ENCODE measurements around the gene HOXD8. TPM values are rescaled to one million over a fixed set of nuclear protein-coding genes. Genes with fewer than 3 reads are reported as not detected.
A peak's percentile ranks its signal among the peaks of the same experiment; 100 is the strongest.

Gene HOXD8
- total RNA-seq, 1 experiment from 2014 or later = not detected

DNA sequence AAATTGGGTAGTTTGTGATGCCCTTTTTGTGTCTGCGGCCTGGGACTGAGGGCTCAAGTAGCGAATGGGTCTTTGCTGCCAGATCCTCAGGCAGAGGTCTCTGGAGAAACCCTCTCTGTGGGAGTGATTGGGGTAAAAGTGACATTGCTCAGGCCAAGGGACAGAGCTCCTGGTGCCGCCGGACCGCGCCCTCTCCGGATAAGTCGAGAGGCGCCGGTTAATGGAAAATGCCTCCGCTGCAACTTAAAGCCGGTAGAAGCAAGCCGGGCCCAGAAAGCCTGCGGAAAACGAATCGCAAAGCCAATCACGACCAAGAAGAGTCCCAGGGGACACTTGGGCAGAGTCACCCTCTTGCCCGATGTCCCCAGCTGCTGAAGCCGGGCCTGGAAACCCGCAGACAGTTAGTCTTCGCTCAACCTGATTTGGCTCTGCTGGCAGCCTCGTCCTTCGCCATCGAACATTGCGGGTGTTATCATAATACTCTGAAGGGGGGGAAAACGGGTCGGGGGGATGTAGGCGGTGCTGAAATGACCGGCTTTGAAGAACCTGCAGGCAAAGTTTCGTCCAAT lies 30.3 kb upstream of the HOXD8 start:
- Histone ChIP-seq H3K27ac (ENCODE audit: low read length) (no peak overlapping the region), H3K9me3 (ENCODE audit: control insufficient read depth, insufficient read depth, low read depth, low read length) (no peaks in the 10 kb centered on the region), H3K36me3 (ENCODE audit: control insufficient read depth, insufficient read depth, low read length) (no peaks in the 10 kb centered on the region), H3K4me3 (ENCODE audit: low read depth in 2 of 2, low read length in 2 of 2) (no peak overlapping the region), H3K4me1 (ENCODE audit: control insufficient read depth, insufficient read depth, low read length) (peaks cover 16% of the 10 kb centered on the region), H3K27me3 (ENCODE audit: control insufficient read depth, insufficient read depth, low read length) (peaks cover 5% of the 10 kb centered on the region)
- TF ChIP-seq, protein P1, sequence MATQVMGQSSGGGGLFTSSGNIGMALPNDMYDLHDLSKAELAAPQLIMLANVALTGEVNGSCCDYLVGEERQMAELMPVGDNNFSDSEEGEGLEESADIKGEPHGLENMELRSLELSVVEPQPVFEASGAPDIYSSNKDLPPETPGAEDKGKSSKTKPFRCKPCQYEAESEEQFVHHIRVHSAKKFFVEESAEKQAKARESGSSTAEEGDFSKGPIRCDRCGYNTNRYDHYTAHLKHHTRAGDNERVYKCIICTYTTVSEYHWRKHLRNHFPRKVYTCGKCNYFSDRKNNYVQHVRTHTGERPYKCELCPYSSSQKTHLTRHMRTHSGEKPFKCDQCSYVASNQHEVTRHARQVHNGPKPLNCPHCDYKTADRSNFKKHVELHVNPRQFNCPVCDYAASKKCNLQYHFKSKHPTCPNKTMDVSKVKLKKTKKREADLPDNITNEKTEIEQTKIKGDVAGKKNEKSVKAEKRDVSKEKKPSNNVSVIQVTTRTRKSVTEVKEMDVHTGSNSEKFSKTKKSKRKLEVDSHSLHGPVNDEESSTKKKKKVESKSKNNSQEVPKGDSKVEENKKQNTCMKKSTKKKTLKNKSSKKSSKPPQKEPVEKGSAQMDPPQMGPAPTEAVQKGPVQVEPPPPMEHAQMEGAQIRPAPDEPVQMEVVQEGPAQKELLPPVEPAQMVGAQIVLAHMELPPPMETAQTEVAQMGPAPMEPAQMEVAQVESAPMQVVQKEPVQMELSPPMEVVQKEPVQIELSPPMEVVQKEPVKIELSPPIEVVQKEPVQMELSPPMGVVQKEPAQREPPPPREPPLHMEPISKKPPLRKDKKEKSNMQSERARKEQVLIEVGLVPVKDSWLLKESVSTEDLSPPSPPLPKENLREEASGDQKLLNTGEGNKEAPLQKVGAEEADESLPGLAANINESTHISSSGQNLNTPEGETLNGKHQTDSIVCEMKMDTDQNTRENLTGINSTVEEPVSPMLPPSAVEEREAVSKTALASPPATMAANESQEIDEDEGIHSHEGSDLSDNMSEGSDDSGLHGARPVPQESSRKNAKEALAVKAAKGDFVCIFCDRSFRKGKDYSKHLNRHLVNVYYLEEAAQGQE (IDR thresholded peaks at IDR 0.05; ENCODE audit: insufficient read depth in 1 of 2, low read depth in 2 of 2, low read length in 1 of 2) = no peak
- TF ChIP-seq TCF7L2 (IDR thresholded peaks at IDR 0.05; ENCODE audit: low read depth, low read length) (no peak), SIN3A (IDR thresholded peaks at IDR 0.05; ENCODE audit: borderline replicate concordance, insufficient read depth, low read depth, low read length) (no peak), POLR2AphosphoS5 (IDR thresholded peaks at IDR 0.05; ENCODE audit: low read depth, low read length) (no peak)
- TF ChIP-seq, protein P2, sequence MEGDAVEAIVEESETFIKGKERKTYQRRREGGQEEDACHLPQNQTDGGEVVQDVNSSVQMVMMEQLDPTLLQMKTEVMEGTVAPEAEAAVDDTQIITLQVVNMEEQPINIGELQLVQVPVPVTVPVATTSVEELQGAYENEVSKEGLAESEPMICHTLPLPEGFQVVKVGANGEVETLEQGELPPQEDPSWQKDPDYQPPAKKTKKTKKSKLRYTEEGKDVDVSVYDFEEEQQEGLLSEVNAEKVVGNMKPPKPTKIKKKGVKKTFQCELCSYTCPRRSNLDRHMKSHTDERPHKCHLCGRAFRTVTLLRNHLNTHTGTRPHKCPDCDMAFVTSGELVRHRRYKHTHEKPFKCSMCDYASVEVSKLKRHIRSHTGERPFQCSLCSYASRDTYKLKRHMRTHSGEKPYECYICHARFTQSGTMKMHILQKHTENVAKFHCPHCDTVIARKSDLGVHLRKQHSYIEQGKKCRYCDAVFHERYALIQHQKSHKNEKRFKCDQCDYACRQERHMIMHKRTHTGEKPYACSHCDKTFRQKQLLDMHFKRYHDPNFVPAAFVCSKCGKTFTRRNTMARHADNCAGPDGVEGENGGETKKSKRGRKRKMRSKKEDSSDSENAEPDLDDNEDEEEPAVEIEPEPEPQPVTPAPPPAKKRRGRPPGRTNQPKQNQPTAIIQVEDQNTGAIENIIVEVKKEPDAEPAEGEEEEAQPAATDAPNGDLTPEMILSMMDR (IDR thresholded peaks at IDR 0.05) = no peak
- no TSS peak for BruUV-seq (replicated peaks)
- intact Hi-C loops (cut with micrococcal nuclease; ENCODE audit: unreplicated experiment) = loop anchor here (5.0 kb wide), 3 partner anchors 847 to 1402 kb away; no protein-coding TSS in a partner anchor
- in situ Hi-C loops (cut with HindIII; ENCODE audit: low pct_unique_long_range_greater_than_20kb, low sequenced_read_pairs) = no loop called here
- POLR2A ChIA-PET = no interaction called here
- CTCF ChIA-PET = no interaction called here
- no peak for ATAC-seq
- no peak for DNase-seq (ENCODE audit: low read depth, low spot score)

DNA sequence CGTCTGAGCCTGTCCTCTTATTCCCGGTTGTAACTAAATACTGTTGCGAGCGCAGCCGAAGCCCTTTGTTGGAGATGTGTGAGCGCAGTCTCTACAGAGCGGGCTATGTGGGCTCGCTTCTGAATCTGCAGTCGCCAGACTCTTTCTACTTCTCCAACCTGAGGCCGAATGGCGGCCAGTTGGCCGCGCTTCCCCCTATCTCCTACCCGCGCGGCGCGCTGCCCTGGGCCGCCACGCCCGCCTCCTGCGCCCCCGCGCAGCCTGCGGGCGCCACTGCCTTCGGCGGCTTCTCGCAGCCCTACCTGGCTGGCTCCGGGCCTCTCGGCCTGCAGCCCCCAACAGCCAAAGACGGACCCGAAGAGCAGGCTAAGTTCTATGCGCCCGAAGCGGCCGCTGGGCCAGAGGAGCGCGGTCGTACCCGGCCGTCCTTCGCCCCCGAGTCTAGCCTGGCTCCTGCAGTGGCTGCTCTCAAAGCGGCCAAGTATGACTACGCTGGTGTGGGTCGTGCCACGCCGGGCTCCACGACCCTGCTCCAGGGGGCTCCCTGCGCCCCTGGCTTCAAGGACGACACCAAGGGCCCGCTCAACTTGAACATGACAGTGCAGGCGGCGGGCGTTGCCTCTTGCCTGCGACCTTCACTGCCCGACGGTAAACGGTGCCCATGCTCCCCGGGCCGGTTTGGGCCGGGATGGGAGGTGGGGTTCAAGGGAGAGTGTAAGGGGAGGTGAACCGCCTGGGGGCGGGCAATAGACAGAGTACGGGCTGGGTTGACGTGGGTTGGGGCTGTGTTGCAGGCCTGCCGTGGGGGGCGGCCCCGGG lies 29.6 kb upstream of the HOXD8 start, which contains the start of gene HOXD12:
TSS of gene HOXD12 (plus strand) at position 68 of the 819 bp plus-strand sequence. CDS start at position 75, 7 bp downstream.
- H3K27me3 ChIP-seq (ENCODE audit: control insufficient read depth, insufficient read depth, low read length) = peaks cover 5% of the 10 kb centered on the region
- no peaks in the 10 kb centered on the region for H3K36me3 ChIP-seq (ENCODE audit: control insufficient read depth, insufficient read depth, low read length)
- POLR2A ChIA-PET = no interaction called here
- TF ChIP-seq, protein P1 (IDR thresholded peaks at IDR 0.05; ENCODE audit: insufficient read depth in 1 of 2, low read depth in 2 of 2, low read length in 1 of 2) = no peak
- TF ChIP-seq POLR2AphosphoS5 (IDR thresholded peaks at IDR 0.05; ENCODE audit: low read depth, low read length) (no peak), TCF7L2 (IDR thresholded peaks at IDR 0.05; ENCODE audit: low read depth, low read length) (no peak), SIN3A (IDR thresholded peaks at IDR 0.05; ENCODE audit: borderline replicate concordance, insufficient read depth, low read depth, low read length) (no peak)
- TF ChIP-seq, protein P2 (IDR thresholded peaks at IDR 0.05) = no peak
- ATAC-seq (no peak), DNase-seq (ENCODE audit: low read depth, low spot score) (no peak)
- H3K4me1 ChIP-seq (ENCODE audit: control insufficient read depth, insufficient read depth, low read length) = peaks cover 18% of the 10 kb centered on the region
- intact Hi-C loops (cut with micrococcal nuclease; ENCODE audit: unreplicated experiment) (loop anchor here (5.0 kb wide), 3 partner anchors 848 to 1403 kb away; no protein-coding TSS in a partner anchor), in situ Hi-C loops (cut with HindIII; ENCODE audit: low pct_unique_long_range_greater_than_20kb, low sequenced_read_pairs) (no loop called here)
- H3K4me3 ChIP-seq (ENCODE audit: low read depth in 2 of 2, low read length in 2 of 2) = peak within 1 kb of the TSS in 1 of 2 experiments; percentile 87; a peak in 2 of 4 replicates
- H3K9me3 ChIP-seq (ENCODE audit: control insufficient read depth, insufficient read depth, low read depth, low read length) = no peaks in the 10 kb centered on the region
- H3K27ac ChIP-seq (ENCODE audit: low read length) = no peak within 1 kb of the TSS
- BruUV-seq (replicated peaks) = no TSS peak
- CTCF ChIA-PET = no interaction called here
